ENCODE data around the gene GNAL.

Gene GNAL

DNA sequence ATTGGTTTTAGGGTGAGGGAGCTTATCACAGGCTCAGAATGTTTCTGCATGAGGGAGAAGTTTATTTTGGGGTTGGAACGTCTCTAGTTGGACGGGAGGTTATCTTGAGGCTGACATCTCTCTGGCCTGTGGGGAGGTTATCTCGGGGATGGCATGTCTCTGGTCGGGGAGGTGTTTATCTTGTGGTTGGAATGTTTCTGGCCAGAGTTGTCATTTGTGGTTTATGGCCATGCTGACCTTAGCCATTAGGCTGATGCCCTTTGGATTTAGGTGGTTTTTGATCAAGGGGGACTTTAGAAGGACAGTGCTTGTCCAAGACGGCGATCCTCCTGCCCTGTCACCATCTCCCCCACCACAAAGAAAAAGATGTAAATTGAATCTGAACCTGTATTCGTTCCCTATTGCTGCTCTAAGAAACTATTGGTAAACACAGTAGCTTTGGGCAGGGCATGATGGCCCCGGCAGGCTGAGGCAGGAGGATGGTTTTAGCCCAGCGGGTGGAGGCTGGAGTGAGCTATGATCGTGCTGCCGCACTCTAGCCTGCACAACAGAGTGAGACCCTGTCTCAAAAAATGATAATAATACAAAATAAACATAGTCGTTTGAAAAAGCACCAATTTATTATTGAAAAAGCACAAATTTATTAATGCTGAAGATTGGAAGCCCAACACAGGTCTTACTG lies 236.9 kb downstream of the GNAL start (continued):
- TF ChIP-seq, protein P1, sequence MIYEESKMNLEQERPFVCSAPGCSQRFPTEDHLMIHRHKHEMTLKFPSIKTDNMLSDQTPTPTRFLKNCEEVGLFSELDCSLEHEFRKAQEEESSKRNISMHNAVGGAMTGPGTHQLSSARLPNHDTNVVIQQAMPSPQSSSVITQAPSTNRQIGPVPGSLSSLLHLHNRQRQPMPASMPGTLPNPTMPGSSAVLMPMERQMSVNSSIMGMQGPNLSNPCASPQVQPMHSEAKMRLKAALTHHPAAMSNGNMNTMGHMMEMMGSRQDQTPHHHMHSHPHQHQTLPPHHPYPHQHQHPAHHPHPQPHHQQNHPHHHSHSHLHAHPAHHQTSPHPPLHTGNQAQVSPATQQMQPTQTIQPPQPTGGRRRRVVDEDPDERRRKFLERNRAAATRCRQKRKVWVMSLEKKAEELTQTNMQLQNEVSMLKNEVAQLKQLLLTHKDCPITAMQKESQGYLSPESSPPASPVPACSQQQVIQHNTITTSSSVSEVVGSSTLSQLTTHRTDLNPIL (CRISPR knock-in tag; IDR thresholded peaks at IDR 0.05; ENCODE audit: low read depth) = no peak
- TF ChIP-seq SNAI2 (CRISPR knock-in tag; IDR thresholded peaks at IDR 0.05) = no peak
- TF ChIP-seq ZFP30 (CRISPR knock-in tag; IDR thresholded peaks at IDR 0.05) = no peak
- TF ChIP-seq, protein P2, sequence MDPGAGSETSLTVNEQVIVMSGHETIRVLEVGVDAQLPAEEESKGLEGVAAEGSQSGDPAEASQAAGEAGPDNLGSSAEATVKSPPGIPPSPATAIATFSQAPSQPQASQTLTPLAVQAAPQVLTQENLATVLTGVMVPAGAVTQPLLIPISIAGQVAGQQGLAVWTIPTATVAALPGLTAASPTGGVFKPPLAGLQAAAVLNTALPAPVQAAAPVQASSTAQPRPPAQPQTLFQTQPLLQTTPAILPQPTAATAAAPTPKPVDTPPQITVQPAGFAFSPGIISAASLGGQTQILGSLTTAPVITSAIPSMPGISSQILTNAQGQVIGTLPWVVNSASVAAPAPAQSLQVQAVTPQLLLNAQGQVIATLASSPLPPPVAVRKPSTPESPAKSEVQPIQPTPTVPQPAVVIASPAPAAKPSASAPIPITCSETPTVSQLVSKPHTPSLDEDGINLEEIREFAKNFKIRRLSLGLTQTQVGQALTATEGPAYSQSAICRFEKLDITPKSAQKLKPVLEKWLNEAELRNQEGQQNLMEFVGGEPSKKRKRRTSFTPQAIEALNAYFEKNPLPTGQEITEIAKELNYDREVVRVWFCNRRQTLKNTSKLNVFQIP (CRISPR knock-in tag; IDR thresholded peaks at IDR 0.05; ENCODE audit: borderline replicate concordance, low read depth) = no peak
- TF ChIP-seq TOX (CRISPR knock-in tag; IDR thresholded peaks at IDR 0.05; ENCODE audit: borderline replicate concordance) = no peak

DNA sequence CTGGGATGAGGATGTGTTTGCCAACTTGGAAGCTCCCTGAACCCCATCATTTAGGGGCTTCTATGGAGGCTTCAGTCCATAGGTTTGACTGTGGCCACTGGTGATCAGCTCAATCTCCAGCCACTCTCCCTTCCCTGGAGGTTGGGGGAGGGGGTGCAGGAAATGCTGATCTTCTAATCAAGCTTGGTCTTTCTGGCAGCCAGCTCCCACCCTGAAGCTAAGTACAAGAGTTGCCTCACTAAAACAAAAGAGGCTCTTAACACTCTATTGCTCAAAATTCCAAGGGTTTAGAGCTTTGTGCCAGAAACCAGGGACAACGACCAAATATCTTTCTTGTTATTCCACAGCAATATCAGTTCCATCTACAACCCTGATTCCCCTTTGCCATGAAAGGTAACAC lies 238.4 kb downstream of the GNAL start:
- TF ChIP-seq ZFP30 (CRISPR knock-in tag; IDR thresholded peaks at IDR 0.05) (no peak), ISL1 (CRISPR knock-in tag; IDR thresholded peaks at IDR 0.05) (no peak), SNAI2 (CRISPR knock-in tag; IDR thresholded peaks at IDR 0.05) (no peak), PPARA (CRISPR knock-in tag; IDR thresholded peaks at IDR 0.05; ENCODE audit: borderline replicate concordance) (no peak), TOX (CRISPR knock-in tag; IDR thresholded peaks at IDR 0.05; ENCODE audit: borderline replicate concordance) (no peak), CSDC2 (CRISPR knock-in tag; IDR thresholded peaks at IDR 0.05) (no peak), ZC3H10 (CRISPR knock-in tag; IDR thresholded peaks at IDR 0.05) (no peak), ZFP3 (CRISPR knock-in tag; IDR thresholded peaks at IDR 0.05) (no peak), BACH2 (CRISPR knock-in tag; IDR thresholded peaks at IDR 0.05; ENCODE audit: borderline replicate concordance) (no peak), OSR1 (CRISPR knock-in tag; IDR thresholded peaks at IDR 0.05) (no peak), ZNF8 (CRISPR knock-in tag; IDR thresholded peaks at IDR 0.05) (no peak), RARB (CRISPR knock-in tag; IDR thresholded peaks at IDR 0.05) (no peak), ZNF70 (CRISPR knock-in tag; IDR thresholded peaks at IDR 0.05) (no peak)
- TF ChIP-seq, protein P2 (CRISPR knock-in tag; IDR thresholded peaks at IDR 0.05; ENCODE audit: borderline replicate concordance, low read depth) = no peak
- TF ChIP-seq, protein P1 (CRISPR knock-in tag; IDR thresholded peaks at IDR 0.05; ENCODE audit: low read depth) = no peak
- TF ChIP-seq, protein P3, sequence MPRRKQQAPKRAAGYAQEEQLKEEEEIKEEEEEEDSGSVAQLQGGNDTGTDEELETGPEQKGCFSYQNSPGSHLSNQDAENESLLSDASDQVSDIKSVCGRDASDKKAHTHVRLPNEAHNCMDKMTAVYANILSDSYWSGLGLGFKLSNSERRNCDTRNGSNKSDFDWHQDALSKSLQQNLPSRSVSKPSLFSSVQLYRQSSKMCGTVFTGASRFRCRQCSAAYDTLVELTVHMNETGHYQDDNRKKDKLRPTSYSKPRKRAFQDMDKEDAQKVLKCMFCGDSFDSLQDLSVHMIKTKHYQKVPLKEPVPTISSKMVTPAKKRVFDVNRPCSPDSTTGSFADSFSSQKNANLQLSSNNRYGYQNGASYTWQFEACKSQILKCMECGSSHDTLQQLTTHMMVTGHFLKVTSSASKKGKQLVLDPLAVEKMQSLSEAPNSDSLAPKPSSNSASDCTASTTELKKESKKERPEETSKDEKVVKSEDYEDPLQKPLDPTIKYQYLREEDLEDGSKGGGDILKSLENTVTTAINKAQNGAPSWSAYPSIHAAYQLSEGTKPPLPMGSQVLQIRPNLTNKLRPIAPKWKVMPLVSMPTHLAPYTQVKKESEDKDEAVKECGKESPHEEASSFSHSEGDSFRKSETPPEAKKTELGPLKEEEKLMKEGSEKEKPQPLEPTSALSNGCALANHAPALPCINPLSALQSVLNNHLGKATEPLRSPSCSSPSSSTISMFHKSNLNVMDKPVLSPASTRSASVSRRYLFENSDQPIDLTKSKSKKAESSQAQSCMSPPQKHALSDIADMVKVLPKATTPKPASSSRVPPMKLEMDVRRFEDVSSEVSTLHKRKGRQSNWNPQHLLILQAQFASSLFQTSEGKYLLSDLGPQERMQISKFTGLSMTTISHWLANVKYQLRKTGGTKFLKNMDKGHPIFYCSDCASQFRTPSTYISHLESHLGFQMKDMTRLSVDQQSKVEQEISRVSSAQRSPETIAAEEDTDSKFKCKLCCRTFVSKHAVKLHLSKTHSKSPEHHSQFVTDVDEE (CRISPR knock-in tag; IDR thresholded peaks at IDR 0.05) = no peak
- TF ChIP-seq, protein P4, sequence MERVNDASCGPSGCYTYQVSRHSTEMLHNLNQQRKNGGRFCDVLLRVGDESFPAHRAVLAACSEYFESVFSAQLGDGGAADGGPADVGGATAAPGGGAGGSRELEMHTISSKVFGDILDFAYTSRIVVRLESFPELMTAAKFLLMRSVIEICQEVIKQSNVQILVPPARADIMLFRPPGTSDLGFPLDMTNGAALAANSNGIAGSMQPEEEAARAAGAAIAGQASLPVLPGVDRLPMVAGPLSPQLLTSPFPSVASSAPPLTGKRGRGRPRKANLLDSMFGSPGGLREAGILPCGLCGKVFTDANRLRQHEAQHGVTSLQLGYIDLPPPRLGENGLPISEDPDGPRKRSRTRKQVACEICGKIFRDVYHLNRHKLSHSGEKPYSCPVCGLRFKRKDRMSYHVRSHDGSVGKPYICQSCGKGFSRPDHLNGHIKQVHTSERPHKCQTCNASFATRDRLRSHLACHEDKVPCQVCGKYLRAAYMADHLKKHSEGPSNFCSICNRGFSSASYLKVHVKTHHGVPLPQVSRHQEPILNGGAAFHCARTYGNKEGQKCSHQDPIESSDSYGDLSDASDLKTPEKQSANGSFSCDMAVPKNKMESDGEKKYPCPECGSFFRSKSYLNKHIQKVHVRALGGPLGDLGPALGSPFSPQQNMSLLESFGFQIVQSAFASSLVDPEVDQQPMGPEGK (CRISPR knock-in tag; IDR thresholded peaks at IDR 0.05; ENCODE audit: borderline replicate concordance) = no peak
- TF ChIP-seq, protein P5, sequence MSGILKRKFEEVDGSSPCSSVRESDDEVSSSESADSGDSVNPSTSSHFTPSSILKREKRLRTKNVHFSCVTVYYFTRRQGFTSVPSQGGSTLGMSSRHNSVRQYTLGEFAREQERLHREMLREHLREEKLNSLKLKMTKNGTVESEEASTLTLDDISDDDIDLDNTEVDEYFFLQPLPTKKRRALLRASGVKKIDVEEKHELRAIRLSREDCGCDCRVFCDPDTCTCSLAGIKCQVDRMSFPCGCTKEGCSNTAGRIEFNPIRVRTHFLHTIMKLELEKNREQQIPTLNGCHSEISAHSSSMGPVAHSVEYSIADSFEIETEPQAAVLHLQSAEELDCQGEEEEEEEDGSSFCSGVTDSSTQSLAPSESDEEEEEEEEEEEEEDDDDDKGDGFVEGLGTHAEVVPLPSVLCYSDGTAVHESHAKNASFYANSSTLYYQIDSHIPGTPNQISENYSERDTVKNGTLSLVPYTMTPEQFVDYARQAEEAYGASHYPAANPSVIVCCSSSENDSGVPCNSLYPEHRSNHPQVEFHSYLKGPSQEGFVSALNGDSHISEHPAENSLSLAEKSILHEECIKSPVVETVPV (CRISPR knock-in tag; IDR thresholded peaks at IDR 0.05) = no peak
- no peak for ATAC-seq
